Measurements from ENCODE around the gene HBA2. TPM values are rescaled to one million over a fixed set of nuclear protein-coding genes. Genes with fewer than 3 reads are reported as not detected.
A peak's percentile ranks its signal among the peaks of the same experiment; 100 is the strongest.

HBA2 gene
- total RNA-seq, 1 donor from 2014 or later: 697 TPM

GRCh38 chr16:164827-165538, 7.7 kb upstream of the HBA2 start:
- H3K27me3 ChIP-seq: peaks cover 26% of the 10 kb centered on the region
- H3K9me3 ChIP-seq: no peaks in the 10 kb centered on the region

GRCh38 chr16:165539-166374, 6.9 kb upstream of the HBA2 start, which contains the start of gene HBM:
Gene HBM, plus strand, starts transcription at chr16:165978. Its CDS starts 20 bp downstream, at chr16:165998.
- Histone ChIP-seq H3K36me3 (no peaks in the 10 kb centered on the region), H3K9me3 (no peaks in the 10 kb centered on the region), H3K4me1 (peaks cover 16% of the 10 kb centered on the region), H3K27ac (no peak within 1 kb of the TSS), H3K27me3 (peaks cover 26% of the 10 kb centered on the region), H3K4me3 (peak within 1 kb of the TSS in 1 of 2 donors; percentile 32)
- no peak for DNase-seq (ENCODE audit: extremely low spot score in 2 of 2)
- intact Hi-C loops (cut with DNase I): no loop called here
- TF ChIP-seq POLR2A (IDR thresholded peaks at IDR 0.05): no peak
- TF ChIP-seq POLR2AphosphoS5 (IDR thresholded peaks at IDR 0.05; ENCODE audit: insufficient read depth in 1 of 2, low read depth in 1 of 2): no peak
- TF ChIP-seq, protein P1, sequence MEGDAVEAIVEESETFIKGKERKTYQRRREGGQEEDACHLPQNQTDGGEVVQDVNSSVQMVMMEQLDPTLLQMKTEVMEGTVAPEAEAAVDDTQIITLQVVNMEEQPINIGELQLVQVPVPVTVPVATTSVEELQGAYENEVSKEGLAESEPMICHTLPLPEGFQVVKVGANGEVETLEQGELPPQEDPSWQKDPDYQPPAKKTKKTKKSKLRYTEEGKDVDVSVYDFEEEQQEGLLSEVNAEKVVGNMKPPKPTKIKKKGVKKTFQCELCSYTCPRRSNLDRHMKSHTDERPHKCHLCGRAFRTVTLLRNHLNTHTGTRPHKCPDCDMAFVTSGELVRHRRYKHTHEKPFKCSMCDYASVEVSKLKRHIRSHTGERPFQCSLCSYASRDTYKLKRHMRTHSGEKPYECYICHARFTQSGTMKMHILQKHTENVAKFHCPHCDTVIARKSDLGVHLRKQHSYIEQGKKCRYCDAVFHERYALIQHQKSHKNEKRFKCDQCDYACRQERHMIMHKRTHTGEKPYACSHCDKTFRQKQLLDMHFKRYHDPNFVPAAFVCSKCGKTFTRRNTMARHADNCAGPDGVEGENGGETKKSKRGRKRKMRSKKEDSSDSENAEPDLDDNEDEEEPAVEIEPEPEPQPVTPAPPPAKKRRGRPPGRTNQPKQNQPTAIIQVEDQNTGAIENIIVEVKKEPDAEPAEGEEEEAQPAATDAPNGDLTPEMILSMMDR (IDR thresholded peaks at IDR 0.05): no peak

More at GRCh38 chr16:164827-165538, 7.7 kb upstream of the HBA2 start:
- peak overlapping the region in 1 of 2 donors; percentile 32 for H3K4me3 ChIP-seq
- intact Hi-C loops (cut with DNase I): no loop called here
- TF ChIP-seq, protein P1 (IDR thresholded peaks at IDR 0.05): no peak
- TF ChIP-seq POLR2A (IDR thresholded peaks at IDR 0.05): no peak
- no peak for TF ChIP-seq POLR2AphosphoS5 (IDR thresholded peaks at IDR 0.05; ENCODE audit: insufficient read depth in 1 of 2, low read depth in 1 of 2)
- DNase-seq (ENCODE audit: extremely low spot score in 2 of 2): no peak
- no peak overlapping the region for H3K27ac ChIP-seq
- no peaks in the 10 kb centered on the region for H3K36me3 ChIP-seq
- peaks cover 16% of the 10 kb centered on the region for H3K4me1 ChIP-seq

GRCh38 chr16:166375-167121, 6.1 kb upstream of the HBA2 start:
- Histone ChIP-seq H3K27ac (no peak overlapping the region), H3K4me3 (peak overlapping the region in 1 of 2 donors; percentile 32), H3K4me1 (peaks cover 16% of the 10 kb centered on the region), H3K9me3 (no peaks in the 10 kb centered on the region), H3K27me3 (peaks cover 26% of the 10 kb centered on the region), H3K36me3 (no peaks in the 10 kb centered on the region)
- intact Hi-C loops (cut with DNase I): no loop called here
- TF ChIP-seq, protein P1 (IDR thresholded peaks at IDR 0.05): no peak
- TF ChIP-seq POLR2AphosphoS5 (IDR thresholded peaks at IDR 0.05; ENCODE audit: insufficient read depth in 1 of 2, low read depth in 1 of 2) (no peak), POLR2A (IDR thresholded peaks at IDR 0.05) (no peak)
- no peak for DNase-seq (ENCODE audit: extremely low spot score in 2 of 2)

DNA sequence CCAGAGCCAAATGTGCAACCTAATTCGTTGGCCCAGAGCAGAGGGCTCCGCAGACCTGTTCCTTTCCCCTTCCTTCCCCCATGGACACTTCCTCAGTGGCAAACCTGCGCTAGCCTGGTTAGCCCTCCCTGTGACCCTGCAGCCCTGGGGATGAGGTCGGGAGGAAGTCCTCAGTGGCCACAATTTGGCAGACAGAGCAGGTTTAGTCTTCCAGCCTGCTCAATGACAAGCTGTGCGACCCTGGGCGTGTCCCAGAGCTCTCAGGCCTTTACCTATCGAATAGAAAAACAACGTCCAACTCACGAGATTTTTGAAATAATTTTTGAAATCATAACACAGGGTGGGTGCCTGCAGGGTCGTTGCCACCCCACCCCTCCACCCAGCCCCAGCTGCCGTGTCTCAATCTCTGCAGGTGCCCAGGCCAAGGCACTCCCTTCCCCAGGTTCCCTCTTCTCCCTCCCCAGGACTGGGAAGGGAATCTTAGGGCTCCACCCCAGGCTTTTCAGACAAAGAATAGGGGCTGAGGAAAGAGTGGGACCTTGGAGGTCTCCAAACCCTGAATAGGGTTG, 5.5 kb upstream of the HBA2 start:
- Histone ChIP-seq H3K4me3 (no peak overlapping the region), H3K36me3 (no peaks in the 10 kb centered on the region), H3K4me1 (peaks cover 16% of the 10 kb centered on the region), H3K9me3 (no peaks in the 10 kb centered on the region), H3K27me3 (peaks cover 26% of the 10 kb centered on the region), H3K27ac (no peak overlapping the region)
- no peak for TF ChIP-seq POLR2A (IDR thresholded peaks at IDR 0.05)
- TF ChIP-seq POLR2AphosphoS5 (IDR thresholded peaks at IDR 0.05; ENCODE audit: insufficient read depth in 1 of 2, low read depth in 1 of 2): no peak
- TF ChIP-seq, protein P1 (IDR thresholded peaks at IDR 0.05): no peak
- DNase-seq (ENCODE audit: extremely low spot score in 2 of 2): no peak
- intact Hi-C loops (cut with DNase I): no loop called here

Data from vagina (tissue), 2 donors.